ENCODE data around the gene IGF2R. TPM values are rescaled to one million over a fixed set of nuclear protein-coding genes. Genes with fewer than 3 reads are reported as not detected.
"Not testable (repeated sequence)": the region's sequence is repeated elsewhere in the genome, so short reads cannot be mapped to it uniquely, and the experiment has no call there.

Gene IGF2R
- polyA plus RNA-seq, 2 donors, result 12.9 to 15.0 TPM

GRCh38 chr6:160135907-160136655, 167.2 kb downstream of the IGF2R start:
- H3K27ac ChIP-seq (ENCODE audit: low read depth in 2 of 2, low read length in 1 of 2), result no peak overlapping the region
- peaks cover 0 to 2% of the 10 kb centered on the region in 2 donors for H3K4me1 ChIP-seq (ENCODE audit: control insufficient read depth in 2 of 2, insufficient read depth in 2 of 2, low read length in 1 of 2)
- 74 to 76% methylated on average over 21 of the region's 21 CpGs for WGBS, 2 donors
- no peaks in the 10 kb centered on the region for H3K9me3 ChIP-seq (ENCODE audit: control insufficient read depth in 2 of 2, insufficient read depth in 1 of 2, low read depth in 1 of 2, low read length in 1 of 2)
- H3K27me3 ChIP-seq (ENCODE audit: control insufficient read depth in 1 of 2, insufficient read depth in 2 of 2, low read length in 2 of 2), result no peaks in the 10 kb centered on the region
- peaks cover 0 to 2% of the 10 kb centered on the region in 2 donors for H3K36me3 ChIP-seq (ENCODE audit: control insufficient read depth in 2 of 2, insufficient read depth in 2 of 2, low read length in 1 of 2)
- H3K4me3 ChIP-seq (ENCODE audit: low read depth in 1 of 2, low read length in 2 of 2), result no peak overlapping the region

DNA sequence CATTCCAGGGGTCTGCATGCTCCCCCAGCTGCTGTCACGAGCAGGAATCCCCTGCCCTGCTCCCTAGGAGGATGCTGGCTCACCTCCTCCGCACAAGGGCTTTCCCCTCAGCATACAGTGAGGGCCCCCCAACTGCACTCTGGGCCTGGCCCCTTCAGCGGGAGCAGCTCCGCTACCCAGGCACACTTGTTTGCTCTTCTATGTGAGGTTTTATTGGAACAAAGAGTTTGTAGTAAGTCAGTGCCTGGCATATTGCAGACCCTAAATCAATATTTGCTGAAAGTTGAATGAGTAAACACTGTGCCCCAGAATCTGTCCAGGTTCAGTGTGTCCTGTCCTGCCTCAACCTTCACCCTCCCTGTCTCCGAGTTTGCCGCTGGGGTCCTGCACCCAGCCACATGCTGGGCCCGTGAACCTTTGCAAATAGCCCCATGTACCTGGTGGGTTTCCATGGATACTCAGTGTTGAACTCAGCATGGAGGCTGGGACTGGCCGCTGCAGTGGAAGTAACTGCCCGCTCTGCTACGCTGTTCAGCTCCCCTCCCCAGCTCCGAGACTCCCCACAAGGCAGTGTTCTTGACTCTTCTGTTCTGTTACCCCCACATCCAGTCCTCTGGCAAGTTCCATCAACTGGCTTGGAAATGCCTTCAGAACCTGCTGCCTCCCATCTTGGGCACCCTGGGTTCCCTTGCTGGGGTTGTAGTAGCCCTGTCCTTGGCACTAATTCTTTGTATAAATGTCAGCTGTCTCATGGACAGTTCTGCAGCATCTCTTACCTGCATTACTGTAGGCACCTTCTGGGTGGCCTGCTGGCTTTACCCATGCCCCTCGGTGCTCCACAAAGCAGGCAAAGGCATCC, 168.5 kb downstream of the IGF2R start:
- Histone ChIP-seq H3K27ac (ENCODE audit: low read depth in 2 of 2, low read length in 1 of 2) (no peak overlapping the region), H3K9me3 (ENCODE audit: control insufficient read depth in 2 of 2, insufficient read depth in 1 of 2, low read depth in 1 of 2, low read length in 1 of 2) (no peaks in the 10 kb centered on the region), H3K36me3 (ENCODE audit: control insufficient read depth in 2 of 2, insufficient read depth in 2 of 2, low read length in 1 of 2) (peaks cover 0 to 2% of the 10 kb centered on the region in 2 donors), H3K27me3 (ENCODE audit: control insufficient read depth in 1 of 2, insufficient read depth in 2 of 2, low read length in 2 of 2) (no peaks in the 10 kb centered on the region), H3K4me3 (ENCODE audit: low read depth in 1 of 2, low read length in 2 of 2) (no peak overlapping the region), H3K4me1 (ENCODE audit: control insufficient read depth in 2 of 2, insufficient read depth in 2 of 2, low read length in 1 of 2) (peaks cover 0 to 2% of the 10 kb centered on the region in 2 donors)
- 64 to 74% methylated on average over 12 of the region's 12 CpGs for WGBS, 2 donors

GRCh38 chr6:160137989-160138835, 169.3 kb downstream of the IGF2R start:
- Histone ChIP-seq H3K36me3 (ENCODE audit: control insufficient read depth in 2 of 2, insufficient read depth in 2 of 2, low read length in 1 of 2) (peaks cover 0 to 2% of the 10 kb centered on the region in 2 donors), H3K27me3 (ENCODE audit: control insufficient read depth in 1 of 2, insufficient read depth in 2 of 2, low read length in 2 of 2) (no peaks in the 10 kb centered on the region), H3K27ac (ENCODE audit: low read depth in 2 of 2, low read length in 1 of 2) (no peak overlapping the region), H3K9me3 (ENCODE audit: control insufficient read depth in 2 of 2, insufficient read depth in 1 of 2, low read depth in 1 of 2, low read length in 1 of 2) (no peaks in the 10 kb centered on the region), H3K4me3 (ENCODE audit: low read depth in 1 of 2, low read length in 2 of 2) (no peak overlapping the region), H3K4me1 (ENCODE audit: control insufficient read depth in 2 of 2, insufficient read depth in 2 of 2, low read length in 1 of 2) (peaks cover 0 to 2% of the 10 kb centered on the region in 2 donors)
- 52 to 59% methylated on average over 8 of the region's 8 CpGs for WGBS, 2 donors

DNA sequence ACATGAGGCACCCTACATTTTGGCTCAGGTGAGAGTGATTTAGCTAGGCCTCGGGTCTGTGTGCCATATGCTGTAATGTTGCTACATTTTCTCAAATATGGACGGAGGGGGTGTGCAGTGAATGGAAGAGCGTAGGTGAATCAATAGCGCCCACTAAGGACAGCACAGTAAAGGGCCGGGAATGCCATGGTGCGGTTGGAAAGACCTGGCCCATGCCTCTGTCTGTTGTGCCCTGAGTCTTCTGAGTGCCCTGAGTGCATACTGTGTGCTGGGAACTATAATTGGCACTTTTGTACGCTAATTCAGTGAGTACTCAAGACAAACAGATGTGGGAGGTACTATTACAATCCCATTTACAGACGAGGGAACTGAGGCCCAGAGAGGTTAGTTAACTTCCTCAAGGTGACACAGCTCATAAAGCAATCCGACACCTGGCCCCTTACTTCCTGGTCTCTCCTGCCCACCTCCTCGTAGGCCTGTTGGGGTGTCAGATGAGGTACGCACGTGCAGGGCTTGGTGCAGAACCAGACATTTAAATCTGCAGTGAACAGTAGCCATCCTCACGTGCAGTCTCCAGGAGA, 170.0 kb downstream of the IGF2R start:
- WGBS, 2 donors, result 81 to 84% methylated on average over 13 of the region's 13 CpGs
- H3K27ac ChIP-seq (ENCODE audit: low read depth in 2 of 2, low read length in 1 of 2), result no peak overlapping the region
- H3K36me3 ChIP-seq (ENCODE audit: control insufficient read depth in 2 of 2, insufficient read depth in 2 of 2, low read length in 1 of 2), result peaks cover 0 to 4% of the 10 kb centered on the region in 2 donors
- no peaks in the 10 kb centered on the region for H3K27me3 ChIP-seq (ENCODE audit: control insufficient read depth in 1 of 2, insufficient read depth in 2 of 2, low read length in 2 of 2)
- no peaks in the 10 kb centered on the region for H3K9me3 ChIP-seq (ENCODE audit: control insufficient read depth in 2 of 2, insufficient read depth in 1 of 2, low read depth in 1 of 2, low read length in 1 of 2)
- H3K4me1 ChIP-seq (ENCODE audit: control insufficient read depth in 2 of 2, insufficient read depth in 2 of 2, low read length in 1 of 2), result peaks cover 0 to 2% of the 10 kb centered on the region in 2 donors
- H3K4me3 ChIP-seq (ENCODE audit: low read depth in 1 of 2, low read length in 2 of 2), result no peak overlapping the region

DNA sequence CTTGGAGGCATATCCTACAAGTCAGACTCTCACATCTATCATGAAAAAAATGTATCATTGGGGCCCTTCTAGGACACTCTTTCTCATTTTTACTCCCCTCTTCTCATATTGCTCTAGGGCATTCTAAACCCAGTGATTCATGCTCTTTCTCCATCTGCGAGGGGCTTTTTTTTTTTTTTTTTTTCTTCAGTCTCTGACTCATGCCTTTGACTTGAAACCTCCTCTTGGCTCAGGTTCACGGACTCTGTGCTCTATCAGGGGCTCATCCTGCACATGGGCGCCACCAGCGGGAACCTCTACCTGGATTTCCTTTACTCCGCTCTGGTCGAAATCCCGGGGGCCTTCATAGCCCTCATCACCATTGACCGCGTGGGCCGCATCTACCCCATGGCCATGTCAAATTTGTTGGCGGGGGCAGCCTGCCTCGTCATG, 170.6 kb downstream of the IGF2R start:
- peaks cover 0 to 4% of the 10 kb centered on the region in 2 donors for H3K36me3 ChIP-seq (ENCODE audit: control insufficient read depth in 2 of 2, insufficient read depth in 2 of 2, low read length in 1 of 2)
- no peaks in the 10 kb centered on the region for H3K27me3 ChIP-seq (ENCODE audit: control insufficient read depth in 1 of 2, insufficient read depth in 2 of 2, low read length in 2 of 2)
- WGBS, 2 donors, result 80 to 86% methylated on average over 12 of the region's 12 CpGs
- peaks cover 0 to 2% of the 10 kb centered on the region in 2 donors for H3K4me1 ChIP-seq (ENCODE audit: control insufficient read depth in 2 of 2, insufficient read depth in 2 of 2, low read length in 1 of 2)
- H3K9me3 ChIP-seq (ENCODE audit: control insufficient read depth in 2 of 2, insufficient read depth in 1 of 2, low read depth in 1 of 2, low read length in 1 of 2), result no peaks in the 10 kb centered on the region
- no peak overlapping the region for H3K27ac ChIP-seq (ENCODE audit: low read depth in 2 of 2, low read length in 1 of 2)
- H3K4me3 ChIP-seq (ENCODE audit: low read depth in 1 of 2, low read length in 2 of 2), result no peak overlapping the region

DNA sequence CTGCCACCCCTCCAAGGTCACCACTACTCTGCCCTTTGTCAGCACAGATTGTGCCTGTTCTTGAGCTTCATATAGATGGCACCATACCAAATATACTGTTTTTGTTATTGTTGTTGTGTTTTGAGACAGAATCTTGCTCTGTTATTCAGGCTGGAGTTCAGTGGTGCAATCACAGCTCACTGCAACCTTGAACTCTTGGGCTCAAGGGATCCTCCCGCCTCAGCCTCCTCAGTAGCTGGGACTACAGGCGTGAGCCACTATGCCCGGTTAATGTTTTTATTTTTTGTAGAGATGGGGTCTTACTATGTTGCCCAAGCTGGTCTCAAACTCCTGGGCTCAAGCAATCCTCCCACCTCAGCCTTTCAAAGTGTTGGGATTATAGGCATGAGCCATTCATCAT, 171.6 kb downstream of the IGF2R start:
- not testable (repeated sequence) for H3K36me3 ChIP-seq (ENCODE audit: control insufficient read depth in 2 of 2, insufficient read depth in 2 of 2, low read length in 1 of 2); H3K4me1 ChIP-seq (ENCODE audit: control insufficient read depth in 2 of 2, insufficient read depth in 2 of 2, low read length in 1 of 2); H3K27me3 ChIP-seq (ENCODE audit: control insufficient read depth in 1 of 2, insufficient read depth in 2 of 2, low read length in 2 of 2); H3K9me3 ChIP-seq (ENCODE audit: control insufficient read depth in 2 of 2, insufficient read depth in 1 of 2, low read depth in 1 of 2, low read length in 1 of 2); H3K27ac ChIP-seq (ENCODE audit: low read depth in 2 of 2, low read length in 1 of 2); H3K4me3 ChIP-seq (ENCODE audit: low read depth in 1 of 2, low read length in 2 of 2)
- WGBS, 2 donors, result 80 to 95% methylated on average over 3 of the region's 3 CpGs

GRCh38 chr6:160141001-160141726, 172.3 kb downstream of the IGF2R start:
- no peak overlapping the region for H3K27ac ChIP-seq (ENCODE audit: low read depth in 2 of 2, low read length in 1 of 2)
- no peaks in the 10 kb centered on the region for H3K9me3 ChIP-seq (ENCODE audit: control insufficient read depth in 2 of 2, insufficient read depth in 1 of 2, low read depth in 1 of 2, low read length in 1 of 2)
- no peaks in the 10 kb centered on the region for H3K27me3 ChIP-seq (ENCODE audit: control insufficient read depth in 1 of 2, insufficient read depth in 2 of 2, low read length in 2 of 2)
- H3K4me1 ChIP-seq (ENCODE audit: control insufficient read depth in 2 of 2, insufficient read depth in 2 of 2, low read length in 1 of 2), result peaks cover 0 to 2% of the 10 kb centered on the region in 2 donors
- H3K36me3 ChIP-seq (ENCODE audit: control insufficient read depth in 2 of 2, insufficient read depth in 2 of 2, low read length in 1 of 2), result peaks cover 0 to 4% of the 10 kb centered on the region in 2 donors
- WGBS, 2 donors, result 43 to 67% methylated on average over 5 of the region's 5 CpGs
- H3K4me3 ChIP-seq (ENCODE audit: low read depth in 1 of 2, low read length in 2 of 2), result no peak overlapping the region

DNA sequence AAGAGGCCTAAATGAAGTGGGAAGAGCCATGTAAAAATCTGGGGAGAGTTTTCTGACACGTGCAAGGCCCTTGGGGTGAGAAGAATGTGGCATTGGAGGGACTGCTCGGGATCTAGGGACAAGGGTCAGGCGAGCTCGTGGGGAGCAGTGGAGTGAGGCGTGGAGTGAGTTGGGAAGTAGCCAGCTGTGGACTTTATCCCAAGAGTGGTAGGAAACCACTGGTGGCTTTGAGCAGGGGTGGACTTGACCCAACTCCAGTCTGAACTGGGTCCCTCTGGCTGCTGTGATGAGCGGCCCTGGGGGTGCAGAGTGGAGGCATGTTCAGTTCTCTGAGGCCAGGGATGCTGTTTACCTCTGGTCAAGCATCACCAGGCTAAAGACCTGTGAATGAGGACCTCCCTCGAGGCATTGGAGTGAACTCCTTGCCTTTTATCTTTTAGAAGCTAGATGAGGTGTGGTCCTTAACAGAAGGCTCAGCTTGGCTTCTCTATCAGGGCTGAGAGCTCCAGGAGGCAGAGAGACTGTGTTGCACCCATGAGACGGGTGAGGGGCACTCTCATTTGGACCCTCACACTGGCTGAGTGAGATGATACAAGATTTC, 173.3 kb downstream of the IGF2R start:
- H3K4me1 ChIP-seq (ENCODE audit: control insufficient read depth in 2 of 2, insufficient read depth in 2 of 2, low read length in 1 of 2), result peaks cover 0 to 2% of the 10 kb centered on the region in 2 donors
- whole genome bisulfite sequencing, 2 donors, result 80 to 85% methylated on average over 8 of the region's 8 CpGs
- no peaks in the 10 kb centered on the region for H3K27me3 ChIP-seq (ENCODE audit: control insufficient read depth in 1 of 2, insufficient read depth in 2 of 2, low read length in 2 of 2)
- H3K27ac ChIP-seq (ENCODE audit: low read depth in 2 of 2, low read length in 1 of 2), result no peak overlapping the region
- no peak overlapping the region for H3K4me3 ChIP-seq (ENCODE audit: low read depth in 1 of 2, low read length in 2 of 2)
- H3K9me3 ChIP-seq (ENCODE audit: control insufficient read depth in 2 of 2, insufficient read depth in 1 of 2, low read depth in 1 of 2, low read length in 1 of 2), result no peaks in the 10 kb centered on the region
- peaks cover 0 to 2% of the 10 kb centered on the region in 2 donors for H3K36me3 ChIP-seq (ENCODE audit: control insufficient read depth in 2 of 2, insufficient read depth in 2 of 2, low read length in 1 of 2)
